ENCODE data around the gene DOCK2.
A peak's percentile ranks its signal among the peaks of the same experiment; 100 is the strongest.

The DOCK2 gene

GRCh38 chr5:169701910-169702451 is 64.9 kb downstream of the DOCK2 start:
- no peaks in the 10 kb centered on the region for H3F3A ChIP-seq (ENCODE audit: insufficient read depth)
- H3K4me2 ChIP-seq (ENCODE audit: low read depth, low read length, poor library complexity, severe bottlenecking), result no peak overlapping the region
- no peaks in the 10 kb centered on the region for H4K20me1 ChIP-seq (ENCODE audit: low read depth, low read length)
- H3K79me2 ChIP-seq (ENCODE audit: insufficient read depth, low read length), result no peaks in the 10 kb centered on the region
- H3K27ac ChIP-seq (ENCODE audit: low read depth, low read length), result no peak overlapping the region
- H3K9me3 ChIP-seq (ENCODE audit: insufficient read depth, low read length), result no peaks in the 10 kb centered on the region
- H3K4me3 ChIP-seq (ENCODE audit: insufficient read depth, low read length, poor library complexity, severe bottlenecking), result no peak overlapping the region
- no peak for TF ChIP-seq EZH2phosphoT487 (conservative IDR thresholded peaks at IDR 0.05; ENCODE audit: low read length)
- H3K9ac ChIP-seq (ENCODE audit: low read length), result no peak overlapping the region
- no peaks in the 10 kb centered on the region for H3K9me2 ChIP-seq (replicated peaks; ENCODE audit: insufficient read depth, low read length)
- peaks cover 24% of the 10 kb centered on the region for H3K36me3 ChIP-seq (ENCODE audit: low read length)
- no peak overlapping the region for H2AFZ ChIP-seq (ENCODE audit: low read depth, low read length, severe bottlenecking)
- H3K27me3 ChIP-seq (ENCODE audit: low read length), result no peaks in the 10 kb centered on the region

DNA sequence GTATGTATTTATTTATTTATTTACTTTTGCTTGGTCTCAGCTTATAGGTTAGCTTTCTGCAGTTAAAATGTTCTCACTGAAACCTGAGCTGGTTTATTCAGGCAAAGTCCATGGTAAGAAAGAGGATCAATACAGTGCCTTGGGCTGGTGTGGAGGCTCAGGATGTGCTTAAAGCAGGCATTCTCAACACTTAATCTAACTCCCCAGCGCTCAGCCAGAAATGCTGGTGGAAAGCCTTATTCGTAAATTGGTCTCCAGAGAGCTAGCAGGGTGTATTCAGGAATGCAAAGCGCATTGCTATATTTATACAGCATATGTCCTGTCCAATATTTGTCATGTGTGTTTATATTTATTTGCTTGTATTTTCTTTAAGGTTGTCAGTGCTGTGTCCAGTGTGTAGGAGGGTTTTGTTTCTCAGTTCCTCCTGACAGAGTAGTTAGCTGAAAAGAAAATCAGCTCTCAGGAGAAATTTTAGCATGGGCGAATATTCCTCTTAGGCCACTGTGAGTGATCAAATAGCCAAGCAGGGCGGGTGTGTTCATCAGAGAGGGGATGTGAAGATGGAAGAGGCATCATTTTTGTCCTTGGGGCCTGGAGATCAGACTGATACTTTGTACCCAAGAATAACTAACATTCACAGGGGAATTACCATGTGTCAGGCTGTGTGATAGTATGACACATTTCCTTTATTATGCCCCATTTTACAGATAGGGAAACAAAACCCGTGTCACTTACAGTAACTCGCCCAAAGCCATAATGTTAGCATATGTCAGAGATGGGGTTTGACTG is 65.8 kb downstream of the DOCK2 start:
- Histone ChIP-seq H3K36me3 (ENCODE audit: low read length) (peaks cover 24% of the 10 kb centered on the region), H3K27me3 (ENCODE audit: low read length) (no peaks in the 10 kb centered on the region), H3K4me2 (ENCODE audit: low read depth, low read length, poor library complexity, severe bottlenecking) (no peak overlapping the region), H3K9me3 (ENCODE audit: insufficient read depth, low read length) (no peaks in the 10 kb centered on the region), H3K79me2 (ENCODE audit: insufficient read depth, low read length) (no peaks in the 10 kb centered on the region), H2AFZ (ENCODE audit: low read depth, low read length, severe bottlenecking) (no peak overlapping the region), H4K20me1 (ENCODE audit: low read depth, low read length) (no peaks in the 10 kb centered on the region), H3K9ac (ENCODE audit: low read length) (no peak overlapping the region), H3K9me2 (replicated peaks; ENCODE audit: insufficient read depth, low read length) (no peaks in the 10 kb centered on the region), H3F3A (ENCODE audit: insufficient read depth) (no peaks in the 10 kb centered on the region), H3K27ac (ENCODE audit: low read depth, low read length) (no peak overlapping the region), H3K4me3 (ENCODE audit: insufficient read depth, low read length, poor library complexity, severe bottlenecking) (no peak overlapping the region)
- TF ChIP-seq CTCF (IDR thresholded peaks at IDR 0.05; ENCODE audit: insufficient read depth, low read length, poor library complexity, severe bottlenecking), result no peak
- TF ChIP-seq EZH2phosphoT487 (conservative IDR thresholded peaks at IDR 0.05; ENCODE audit: low read length), result no peak

- Histone ChIP-seq H3K79me2 (ENCODE audit: insufficient read depth, low read length) (no peaks in the 10 kb centered on the region), H2AFZ (ENCODE audit: low read depth, low read length, severe bottlenecking) (no peak overlapping the region), H3F3A (ENCODE audit: insufficient read depth) (no peaks in the 10 kb centered on the region), H4K20me1 (ENCODE audit: low read depth, low read length) (no peaks in the 10 kb centered on the region), H3K4me2 (ENCODE audit: low read depth, low read length, poor library complexity, severe bottlenecking) (no peak overlapping the region), H3K27ac (ENCODE audit: low read depth, low read length) (no peak overlapping the region), H3K9me3 (ENCODE audit: insufficient read depth, low read length) (no peaks in the 10 kb centered on the region), H3K27me3 (ENCODE audit: low read length) (no peaks in the 10 kb centered on the region), H3K9ac (ENCODE audit: low read length) (no peak overlapping the region), H3K9me2 (replicated peaks; ENCODE audit: insufficient read depth, low read length) (no peaks in the 10 kb centered on the region), H3K36me3 (ENCODE audit: low read length) (peaks cover 24% of the 10 kb centered on the region), H3K4me3 (ENCODE audit: insufficient read depth, low read length, poor library complexity, severe bottlenecking) (no peak overlapping the region)
- TF ChIP-seq EZH2phosphoT487 (conservative IDR thresholded peaks at IDR 0.05; ENCODE audit: low read length) (no peak), CTCF (IDR thresholded peaks at IDR 0.05; ENCODE audit: insufficient read depth, low read length, poor library complexity, severe bottlenecking) (no peak)
Measured at GRCh38 chr5:169703813-169704212, 66.7 kb downstream of the DOCK2 start.

DNA sequence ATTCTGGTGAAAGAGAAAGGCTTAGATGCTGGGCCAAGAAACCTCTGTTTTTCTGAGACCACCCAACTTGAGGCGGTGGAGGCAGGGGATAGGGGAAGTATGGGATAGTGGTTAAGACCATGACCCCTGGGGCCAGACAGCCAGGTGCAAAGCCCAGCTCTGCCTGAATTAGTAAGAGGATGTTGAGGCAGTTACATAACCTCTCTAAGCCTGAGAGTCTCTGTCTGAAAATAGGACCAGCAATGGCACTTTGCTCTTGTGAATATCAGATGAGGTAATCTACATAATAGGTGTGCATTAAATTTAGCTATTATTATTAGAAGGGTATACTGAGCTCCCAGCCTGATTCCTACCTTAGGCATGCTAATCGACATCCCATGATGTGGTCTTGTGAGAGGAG is 68.2 kb downstream of the DOCK2 start:
- Histone ChIP-seq H3K9me2 (replicated peaks; ENCODE audit: insufficient read depth, low read length) (no peaks in the 10 kb centered on the region), H4K20me1 (ENCODE audit: low read depth, low read length) (no peaks in the 10 kb centered on the region), H3K9me3 (ENCODE audit: insufficient read depth, low read length) (no peaks in the 10 kb centered on the region), H3K79me2 (ENCODE audit: insufficient read depth, low read length) (no peaks in the 10 kb centered on the region), H3F3A (ENCODE audit: insufficient read depth) (no peaks in the 10 kb centered on the region), H3K27ac (ENCODE audit: low read depth, low read length) (peak overlapping the region; percentile 48), H3K27me3 (ENCODE audit: low read length) (no peaks in the 10 kb centered on the region), H3K4me3 (ENCODE audit: insufficient read depth, low read length, poor library complexity, severe bottlenecking) (no peak overlapping the region), H3K9ac (ENCODE audit: low read length) (no peak overlapping the region), H2AFZ (ENCODE audit: low read depth, low read length, severe bottlenecking) (no peak overlapping the region), H3K4me2 (ENCODE audit: low read depth, low read length, poor library complexity, severe bottlenecking) (no peak overlapping the region), H3K36me3 (ENCODE audit: low read length) (peaks cover 14% of the 10 kb centered on the region; the same call in 1 of the 2 replicates)
- TF ChIP-seq CTCF (IDR thresholded peaks at IDR 0.05; ENCODE audit: insufficient read depth, low read length, poor library complexity, severe bottlenecking) (no peak), EZH2phosphoT487 (conservative IDR thresholded peaks at IDR 0.05; ENCODE audit: low read length) (no peak)
